ENCODE results near the gene ASXL2.
"Not testable (repeated sequence)": the region's sequence is repeated elsewhere in the genome, so short reads cannot be mapped to it uniquely, and the experiment has no call there.

The ASXL2 gene

GRCh38 chr2:25835906-25836305, 42.4 kb downstream of the ASXL2 start:
- no peak for DNase-seq (ENCODE audit: low read depth, low spot score)

- no peak for DNase-seq (ENCODE audit: low read depth, low spot score)
Measured at GRCh38 chr2:25833566-25833965, 44.7 kb downstream of the ASXL2 start.

- no peak for DNase-seq (ENCODE audit: low read depth, low spot score)
Measured at GRCh38 chr2:25832897-25833296, 45.4 kb downstream of the ASXL2 start.

GRCh38 chr2:25831746-25832449, 46.4 kb downstream of the ASXL2 start:
- DNase-seq (ENCODE audit: low read depth, low spot score): no peak

GRCh38 chr2:25829828-25830227, 48.5 kb downstream of the ASXL2 start:
- DNase-seq (ENCODE audit: low read depth, low spot score): no peak

GRCh38 chr2:25829377-25829704, 48.9 kb downstream of the ASXL2 start:
- DNase-seq (ENCODE audit: low read depth, low spot score): no peak

GRCh38 chr2:25828532-25829376, 49.5 kb downstream of the ASXL2 start:
- not testable (repeated sequence) for DNase-seq (ENCODE audit: low read depth, low spot score)

GRCh38 chr2:25825238-25825637, 53.0 kb downstream of the ASXL2 start:
- peak; percentile 23 for DNase-seq (ENCODE audit: low read depth, low spot score)

- no peak for DNase-seq (ENCODE audit: low read depth, low spot score)
Measured at GRCh38 chr2:25824718-25825117, 53.6 kb downstream of the ASXL2 start.

GRCh38 chr2:25824216-25824615, 54.1 kb downstream of the ASXL2 start:
- no peak for DNase-seq (ENCODE audit: low read depth, low spot score)

GRCh38 chr2:25822190-25823117, 55.8 kb downstream of the ASXL2 start:
- peak; percentile 2 for DNase-seq (ENCODE audit: low read depth, low spot score)

- no peak for DNase-seq (ENCODE audit: low read depth, low spot score)
Measured at GRCh38 chr2:25821225-25822056, 56.8 kb downstream of the ASXL2 start.

- DNase-seq (ENCODE audit: low read depth, low spot score): no peak
Measured at GRCh38 chr2:25819597-25820039, 58.7 kb downstream of the ASXL2 start.

GRCh38 chr2:25817630-25818029, 60.7 kb downstream of the ASXL2 start:
- no peak for DNase-seq (ENCODE audit: low read depth, low spot score)

- no peak for DNase-seq (ENCODE audit: low read depth, low spot score)
Measured at GRCh38 chr2:25817006-25817405, 61.3 kb downstream of the ASXL2 start.

GRCh38 chr2:25816249-25816648, 62.0 kb downstream of the ASXL2 start:
- DNase-seq (ENCODE audit: low read depth, low spot score): no peak

- DNase-seq (ENCODE audit: low read depth, low spot score): no peak
Measured at GRCh38 chr2:25814681-25815080, 63.6 kb downstream of the ASXL2 start.

GRCh38 chr2:25810428-25810827, 67.9 kb downstream of the ASXL2 start:
- DNase-seq (ENCODE audit: low read depth, low spot score): no peak

GRCh38 chr2:25809646-25810045, 68.6 kb downstream of the ASXL2 start:
- no peak for DNase-seq (ENCODE audit: low read depth, low spot score)

- no peak for DNase-seq (ENCODE audit: low read depth, low spot score)
Measured at GRCh38 chr2:25808006-25808383, 70.3 kb downstream of the ASXL2 start.

- DNase-seq (ENCODE audit: low read depth, low spot score): no peak
Measured at GRCh38 chr2:25806941-25807340, 71.3 kb downstream of the ASXL2 start.
